Liver (tissue), 9 donors: ENCODE measurements around the gene IMMT. TPM values are rescaled to one million over a fixed set of nuclear protein-coding genes. Genes with fewer than 3 reads are reported as not detected.

ENCODE experiments used
- DNase-seq: peaks from one replicate; pipeline ENCODE4 v3.0.0-alpha.2; 2017; ENCODE audit warnings: low spot score
- H3K27ac ChIP-seq, 2 donors: one replicate each; pipeline ENCODE4 v1.7.0; 2013; ENCODE audit warnings: inconsistent platforms in 2 of 2, low read length in 2 of 2, control low read depth in 1 of 2, low read depth in 1 of 2, mild to moderate bottlenecking in 1 of 2
- H3K27me3 ChIP-seq, 4 donors: one replicate each; pipeline versions ENCODE4 v1.6.1 to v1.7.0; 2013; ENCODE audit warnings: low read length in 3 of 4, inconsistent platforms in 1 of 4, mild to moderate bottlenecking in 1 of 4, moderate library complexity in 1 of 4; ENCODE audit not compliant: control insufficient read depth in 4 of 4, insufficient read depth in 4 of 4
- H3K36me3 ChIP-seq, 4 donors: one replicate each; pipeline versions ENCODE4 v1.6.1 to v1.7.0; 2013; ENCODE audit warnings: low read length in 3 of 4, mild to moderate bottlenecking in 3 of 4, low read depth in 1 of 4, moderate library complexity in 1 of 4; ENCODE audit not compliant: control insufficient read depth in 4 of 4, insufficient read depth in 3 of 4
- H3K4me1 ChIP-seq, 4 donors: one replicate each; pipeline versions ENCODE4 v1.6.1 to v1.7.0; 2013; ENCODE audit warnings: low read length in 3 of 4, mild to moderate bottlenecking in 3 of 4, moderate library complexity in 1 of 4; ENCODE audit not compliant: control insufficient read depth in 4 of 4, insufficient read depth in 4 of 4
- H3K4me3 ChIP-seq, 3 donors: one replicate each; pipeline versions ENCODE4 v1.6.1 to v1.7.0; 2013; ENCODE audit warnings: low read length in 3 of 3, control low read depth in 1 of 3, low read depth in 1 of 3, mild to moderate bottlenecking in 1 of 3
- H3K9ac ChIP-seq, 2 donors: one replicate each; pipeline ENCODE4 v1.7.0; 2013; ENCODE audit warnings: low read length in 2 of 2, mild to moderate bottlenecking in 2 of 2, moderate library complexity in 2 of 2, control low read depth in 1 of 2, low read depth in 1 of 2
- H3K9me3 ChIP-seq, 4 donors: one replicate each; pipeline versions ENCODE4 v1.6.1 to v1.7.0; 2013; ENCODE audit warnings: low read length in 3 of 4; ENCODE audit not compliant: control insufficient read depth in 4 of 4
- ATF3 ChIP-seq: IDR thresholded peaks from 2 replicates; pipeline ENCODE4 v1.6.1; 2016; ENCODE audit warnings: antibody characterized with exemption
- EGR1 ChIP-seq, 2 donors: IDR thresholded peaks; 2 replicates each; pipeline ENCODE4 v1.6.1; 2016 to 2018; ENCODE audit warnings: antibody characterized with exemption in 2 of 2, low read depth in 2 of 2
- FOXA1 ChIP-seq: IDR thresholded peaks from 2 replicates; pipeline ENCODE4 v1.6.1; 2016; ENCODE audit warnings: antibody characterized with exemption
- FOXA2 ChIP-seq: IDR thresholded peaks from 2 replicates; pipeline ENCODE4 v1.6.1; 2016; ENCODE audit warnings: antibody characterized with exemption
- GABPA ChIP-seq, 2 donors: IDR thresholded peaks in 1 of 2; conservative IDR thresholded peaks in 1 of 2; 2 replicates each; pipeline ENCODE4 v1.6.1; 2016; ENCODE audit warnings: antibody characterized with exemption in 2 of 2, mild to moderate bottlenecking in 1 of 2, moderate library complexity in 1 of 2
- HNF4A ChIP-seq, 2 donors: conservative IDR thresholded peaks; 2 replicates each; pipeline ENCODE4 v1.6.1; 2016; ENCODE audit warnings: antibody characterized with exemption in 2 of 2, mild to moderate bottlenecking in 2 of 2
- HNF4G ChIP-seq: IDR thresholded peaks from 2 replicates; pipeline ENCODE4 v1.6.1; 2016; ENCODE audit warnings: antibody characterized with exemption
- JUND ChIP-seq, 2 donors: IDR thresholded peaks; 2 replicates each; pipeline ENCODE4 v1.6.1; 2016; ENCODE audit warnings: antibody characterized with exemption in 2 of 2
- MAX ChIP-seq: IDR thresholded peaks from 2 replicates; pipeline ENCODE4 v1.6.1; 2016; ENCODE audit warnings: antibody characterized with exemption
- NR2F2 ChIP-seq: IDR thresholded peaks from 2 replicates; pipeline ENCODE4 v1.6.1; 2016; ENCODE audit warnings: antibody characterized with exemption
- RAD21 ChIP-seq, 2 donors: IDR thresholded peaks; 2 replicates each; pipeline ENCODE4 v1.6.1; 2016; ENCODE audit warnings: antibody characterized with exemption in 2 of 2, mild to moderate bottlenecking in 2 of 2
- RXRA ChIP-seq, 2 donors: IDR thresholded peaks; 2 replicates each; pipeline ENCODE4 v1.6.1; 2017 to 2018; ENCODE audit warnings: antibody characterized with exemption in 2 of 2, mild to moderate bottlenecking in 1 of 2
- SP1 ChIP-seq: IDR thresholded peaks from 2 replicates; pipeline ENCODE4 v1.6.1; 2018; ENCODE audit warnings: antibody characterized with exemption, mild to moderate bottlenecking
- TAF1 ChIP-seq: conservative IDR thresholded peaks from 2 replicates; pipeline ENCODE4 v1.6.1; 2016; ENCODE audit warnings: antibody characterized with exemption, mild to moderate bottlenecking
- YY1 ChIP-seq: IDR thresholded peaks from 2 replicates; pipeline ENCODE4 v1.6.1; 2016; ENCODE audit warnings: antibody characterized with exemption, mild to moderate bottlenecking
- WGBS: extraction: QIAGEN DNeasy Blood & Tissue Kit; methylation state at CpG from one replicate; pipeline ENCODE4 v1.1.7; 2013; 5-methylcytosine and 5-hydroxymethylcytosine counted together
- polyA plus RNA-seq, 2 donors: library from polyadenylated mRNA; stranded (reverse) in 1 of 2; unstranded in 1 of 2; fragments of 200-250 nt in 1 of 2; fragments of >200 nt in 1 of 2; fragmentation: Nextera tagmentation in 1 of 2; extraction: Ambion mirVana in 1 of 2; gene quantifications; one replicate each; pipeline versions ENCODE4 v1.2.1 to v1.2.3, GENCODE V29; 2013 to 2015
- total RNA-seq, 2 donors: library from RNA; depleted of rRNA; stranded (reverse); fragments of >200 nt; gene quantifications; one replicate each; pipeline ENCODE4 v1.2.3, GENCODE V29; 2014
- TF ChIP-seq, protein P1 (sequence below): fragments of 150-350 bp; IDR thresholded peaks from 2 replicates; pipeline ENCODE4 v1.5.1; 2017; ENCODE audit warnings: improper control_type of control experiment, low read depth, low read length; ENCODE audit not compliant: missing input control
- TF ChIP-seq, protein P2 (sequence below): IDR thresholded peaks from 2 replicates; pipeline ENCODE4 v1.6.1; 2016; ENCODE audit warnings: antibody characterized with exemption, mild to moderate bottlenecking
- TF ChIP-seq, protein P3 (sequence below): IDR thresholded peaks from 2 replicates; pipeline ENCODE4 v1.6.1; 2016; ENCODE audit warnings: antibody characterized with exemption
- donor health status: healthy.
- donor health status: healthy.
- donor health status: healthy.
- donor health status: healthy.
- donor health status: healthy.

IMMT gene
- total and polyA plus RNA-seq, 4 donors = 38.3 to 49.1 (median 46.9) TPM

DNA sequence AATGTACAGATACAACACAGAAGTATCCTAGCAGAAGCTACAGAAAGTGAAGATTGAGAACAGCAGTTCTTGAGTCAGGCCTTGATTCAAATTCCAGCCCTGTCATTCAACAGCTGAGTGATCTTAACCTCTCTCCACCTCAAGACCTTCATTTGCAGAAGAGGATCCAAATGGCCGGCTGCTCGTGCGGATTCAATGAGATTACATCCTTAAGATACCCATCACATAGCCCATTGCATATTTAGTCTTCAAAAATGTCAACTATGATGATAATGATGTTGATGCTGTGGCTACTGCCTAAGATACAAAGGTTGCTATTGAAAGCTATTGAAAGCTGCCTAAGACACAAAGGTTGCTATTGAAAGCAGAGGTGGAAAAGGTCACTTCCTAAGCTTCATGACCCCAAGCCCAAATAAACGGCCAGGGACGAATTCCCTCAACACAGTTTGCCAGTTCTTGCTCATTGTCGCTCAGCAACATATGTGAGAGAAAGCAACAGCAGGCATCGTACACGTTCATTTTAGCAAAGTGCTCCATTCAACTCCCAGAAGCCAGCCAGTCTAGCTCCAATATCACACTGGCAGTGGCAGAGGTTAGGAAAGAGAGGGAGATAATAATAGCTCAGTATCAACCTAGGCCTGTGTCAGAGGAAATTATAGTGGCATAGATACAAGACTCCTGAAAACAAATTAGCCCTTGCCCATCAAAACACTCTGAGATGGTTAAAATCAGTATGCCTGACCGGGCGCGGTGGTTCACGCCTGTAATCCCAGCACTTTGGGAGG lies 40.1 kb upstream of the IMMT start:
- Histone ChIP-seq H3K27me3 (no peaks in the 10 kb centered on the region), H3K4me3 (no peak overlapping the region), H3K9me3 (no peaks in the 10 kb centered on the region), H3K9ac (no peak overlapping the region), H3K4me1 (no peaks in the 10 kb centered on the region), H3K36me3 (no peaks in the 10 kb centered on the region), H3K27ac (no peak overlapping the region)
- DNase-seq = no peak
- WGBS = 72% methylated on average over 12 of the region's 12 CpGs
- TF ChIP-seq TAF1 (no peak), MAX (no peak), FOXA2 (no peak), EGR1 (IDR thresholded peaks at IDR 0.05; ENCODE audit: low read depth in 2 of 2) (no peak), GABPA (IDR thresholded peaks at IDR 0.05 in 1 of 2, conservative IDR thresholded peaks at IDR 0.05 in 1 of 2) (no peak), ATF3 (no peak), JUND (IDR thresholded peaks at IDR 0.05) (no peak), HNF4G (no peak), HNF4A (conservative IDR thresholded peaks at IDR 0.05) (no peak), NR2F2 (no peak), RAD21 (IDR thresholded peaks at IDR 0.05) (no peak), SP1 (no peak), FOXA1 (no peak), YY1 (no peak), RXRA (IDR thresholded peaks at IDR 0.05) (no peak)
- TF ChIP-seq, protein P1, sequence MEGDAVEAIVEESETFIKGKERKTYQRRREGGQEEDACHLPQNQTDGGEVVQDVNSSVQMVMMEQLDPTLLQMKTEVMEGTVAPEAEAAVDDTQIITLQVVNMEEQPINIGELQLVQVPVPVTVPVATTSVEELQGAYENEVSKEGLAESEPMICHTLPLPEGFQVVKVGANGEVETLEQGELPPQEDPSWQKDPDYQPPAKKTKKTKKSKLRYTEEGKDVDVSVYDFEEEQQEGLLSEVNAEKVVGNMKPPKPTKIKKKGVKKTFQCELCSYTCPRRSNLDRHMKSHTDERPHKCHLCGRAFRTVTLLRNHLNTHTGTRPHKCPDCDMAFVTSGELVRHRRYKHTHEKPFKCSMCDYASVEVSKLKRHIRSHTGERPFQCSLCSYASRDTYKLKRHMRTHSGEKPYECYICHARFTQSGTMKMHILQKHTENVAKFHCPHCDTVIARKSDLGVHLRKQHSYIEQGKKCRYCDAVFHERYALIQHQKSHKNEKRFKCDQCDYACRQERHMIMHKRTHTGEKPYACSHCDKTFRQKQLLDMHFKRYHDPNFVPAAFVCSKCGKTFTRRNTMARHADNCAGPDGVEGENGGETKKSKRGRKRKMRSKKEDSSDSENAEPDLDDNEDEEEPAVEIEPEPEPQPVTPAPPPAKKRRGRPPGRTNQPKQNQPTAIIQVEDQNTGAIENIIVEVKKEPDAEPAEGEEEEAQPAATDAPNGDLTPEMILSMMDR = no peak
- TF ChIP-seq, protein P2, sequence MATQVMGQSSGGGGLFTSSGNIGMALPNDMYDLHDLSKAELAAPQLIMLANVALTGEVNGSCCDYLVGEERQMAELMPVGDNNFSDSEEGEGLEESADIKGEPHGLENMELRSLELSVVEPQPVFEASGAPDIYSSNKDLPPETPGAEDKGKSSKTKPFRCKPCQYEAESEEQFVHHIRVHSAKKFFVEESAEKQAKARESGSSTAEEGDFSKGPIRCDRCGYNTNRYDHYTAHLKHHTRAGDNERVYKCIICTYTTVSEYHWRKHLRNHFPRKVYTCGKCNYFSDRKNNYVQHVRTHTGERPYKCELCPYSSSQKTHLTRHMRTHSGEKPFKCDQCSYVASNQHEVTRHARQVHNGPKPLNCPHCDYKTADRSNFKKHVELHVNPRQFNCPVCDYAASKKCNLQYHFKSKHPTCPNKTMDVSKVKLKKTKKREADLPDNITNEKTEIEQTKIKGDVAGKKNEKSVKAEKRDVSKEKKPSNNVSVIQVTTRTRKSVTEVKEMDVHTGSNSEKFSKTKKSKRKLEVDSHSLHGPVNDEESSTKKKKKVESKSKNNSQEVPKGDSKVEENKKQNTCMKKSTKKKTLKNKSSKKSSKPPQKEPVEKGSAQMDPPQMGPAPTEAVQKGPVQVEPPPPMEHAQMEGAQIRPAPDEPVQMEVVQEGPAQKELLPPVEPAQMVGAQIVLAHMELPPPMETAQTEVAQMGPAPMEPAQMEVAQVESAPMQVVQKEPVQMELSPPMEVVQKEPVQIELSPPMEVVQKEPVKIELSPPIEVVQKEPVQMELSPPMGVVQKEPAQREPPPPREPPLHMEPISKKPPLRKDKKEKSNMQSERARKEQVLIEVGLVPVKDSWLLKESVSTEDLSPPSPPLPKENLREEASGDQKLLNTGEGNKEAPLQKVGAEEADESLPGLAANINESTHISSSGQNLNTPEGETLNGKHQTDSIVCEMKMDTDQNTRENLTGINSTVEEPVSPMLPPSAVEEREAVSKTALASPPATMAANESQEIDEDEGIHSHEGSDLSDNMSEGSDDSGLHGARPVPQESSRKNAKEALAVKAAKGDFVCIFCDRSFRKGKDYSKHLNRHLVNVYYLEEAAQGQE = no peak
- TF ChIP-seq, protein P3, sequence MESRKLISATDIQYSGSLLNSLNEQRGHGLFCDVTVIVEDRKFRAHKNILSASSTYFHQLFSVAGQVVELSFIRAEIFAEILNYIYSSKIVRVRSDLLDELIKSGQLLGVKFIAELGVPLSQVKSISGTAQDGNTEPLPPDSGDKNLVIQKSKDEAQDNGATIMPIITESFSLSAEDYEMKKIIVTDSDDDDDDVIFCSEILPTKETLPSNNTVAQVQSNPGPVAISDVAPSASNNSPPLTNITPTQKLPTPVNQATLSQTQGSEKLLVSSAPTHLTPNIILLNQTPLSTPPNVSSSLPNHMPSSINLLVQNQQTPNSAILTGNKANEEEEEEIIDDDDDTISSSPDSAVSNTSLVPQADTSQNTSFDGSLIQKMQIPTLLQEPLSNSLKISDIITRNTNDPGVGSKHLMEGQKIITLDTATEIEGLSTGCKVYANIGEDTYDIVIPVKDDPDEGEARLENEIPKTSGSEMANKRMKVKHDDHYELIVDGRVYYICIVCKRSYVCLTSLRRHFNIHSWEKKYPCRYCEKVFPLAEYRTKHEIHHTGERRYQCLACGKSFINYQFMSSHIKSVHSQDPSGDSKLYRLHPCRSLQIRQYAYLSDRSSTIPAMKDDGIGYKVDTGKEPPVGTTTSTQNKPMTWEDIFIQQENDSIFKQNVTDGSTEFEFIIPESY = no peak
